Measurements from ENCODE around the gene PARD3.
"Not testable (repeated sequence)": the region's sequence is repeated elsewhere in the genome, so short reads cannot be mapped to it uniquely, and the experiment has no call there.

The PARD3 gene

GRCh38 chr10:34396663-34397062, 418.4 kb downstream of the PARD3 start:
- CTCF ChIA-PET: no interaction called here
- no peak for DNase-seq (ENCODE audit: extremely low spot score)
- POLR2A ChIA-PET: no interaction called here
- TF ChIP-seq ARNT (IDR thresholded peaks at IDR 0.05) (no peak), FOXK2 (IDR thresholded peaks at IDR 0.05) (no peak), SP1 (IDR thresholded peaks at IDR 0.05) (no peak), NFRKB (IDR thresholded peaks at IDR 0.05) (no peak), BHLHE40 (IDR thresholded peaks at IDR 0.05; ENCODE audit: borderline replicate concordance) (no peak)

GRCh38 chr10:34392641-34393170, 422.4 kb downstream of the PARD3 start:
- ChIA-PET CTCF (no interaction called here), POLR2A (no interaction called here)
- TF ChIP-seq ARNT (IDR thresholded peaks at IDR 0.05) (no peak), CTBP1 (IDR thresholded peaks at IDR 0.05; ENCODE audit: borderline replicate concordance) (no peak), NFRKB (IDR thresholded peaks at IDR 0.05) (no peak), L3MBTL2 (conservative IDR thresholded peaks at IDR 0.05) (no peak), FOXK2 (IDR thresholded peaks at IDR 0.05) (no peak), FOXM1 (IDR thresholded peaks at IDR 0.05; ENCODE audit: borderline replicate concordance) (no peak)
- DNase-seq (ENCODE audit: extremely low spot score): no peak

GRCh38 chr10:34391168-34391567, 423.9 kb downstream of the PARD3 start:
- DNase-seq (ENCODE audit: extremely low spot score); POLR2A ChIA-PET: not testable (repeated sequence)
- CTCF ChIA-PET: interaction anchor here (0.6 kb wide), 1 partner anchor 9 kb away, joined by 3 read pairs; no protein-coding TSS in a partner anchor

- POLR2A ChIA-PET: no interaction called here
- TF ChIP-seq ARNT (IDR thresholded peaks at IDR 0.05): no peak
- no peak for TF ChIP-seq FOXM1 (IDR thresholded peaks at IDR 0.05; ENCODE audit: borderline replicate concordance)
- no peak for TF ChIP-seq ELF4 (IDR thresholded peaks at IDR 0.05)
- TF ChIP-seq FOXA1 (IDR thresholded peaks at IDR 0.05): no peak
- no peak for TF ChIP-seq SP1 (IDR thresholded peaks at IDR 0.05)
- no peak for TF ChIP-seq ZNF384 (IDR thresholded peaks at IDR 0.05)
- CTCF ChIA-PET: no interaction called here
- DNase-seq (ENCODE audit: extremely low spot score): no peak
Observed at GRCh38 chr10:34389801-34390200, 425.3 kb downstream of the PARD3 start.

GRCh38 chr10:34386921-34387320, 428.2 kb downstream of the PARD3 start:
- CTCF ChIA-PET: no interaction called here
- TF ChIP-seq ARNT (IDR thresholded peaks at IDR 0.05) (no peak), SP1 (IDR thresholded peaks at IDR 0.05) (no peak), PKNOX1 (IDR thresholded peaks at IDR 0.05) (no peak), FOXA1 (IDR thresholded peaks at IDR 0.05) (no peak), ELF4 (IDR thresholded peaks at IDR 0.05) (no peak)
- POLR2A ChIA-PET: no interaction called here
- DNase-seq (ENCODE audit: extremely low spot score): no peak

GRCh38 chr10:34384372-34384771, 430.7 kb downstream of the PARD3 start:
- CTCF ChIA-PET: no interaction called here
- DNase-seq (ENCODE audit: extremely low spot score): no peak
- POLR2A ChIA-PET: no interaction called here
- TF ChIP-seq ARNT (IDR thresholded peaks at IDR 0.05): no peak
- TF ChIP-seq FOXM1 (IDR thresholded peaks at IDR 0.05; ENCODE audit: borderline replicate concordance): no peak
- no peak for TF ChIP-seq SP1 (IDR thresholded peaks at IDR 0.05)
- TF ChIP-seq FOXK2 (IDR thresholded peaks at IDR 0.05): no peak
- TF ChIP-seq HDGF (IDR thresholded peaks at IDR 0.05; ENCODE audit: borderline replicate concordance): no peak
- no peak for TF ChIP-seq PKNOX1 (IDR thresholded peaks at IDR 0.05)
- TF ChIP-seq BHLHE40 (IDR thresholded peaks at IDR 0.05; ENCODE audit: borderline replicate concordance): no peak
- no peak for TF ChIP-seq SUZ12 (IDR thresholded peaks at IDR 0.05)
- no peak for TF ChIP-seq NFRKB (IDR thresholded peaks at IDR 0.05)
- no peak for TF ChIP-seq CTBP1 (IDR thresholded peaks at IDR 0.05; ENCODE audit: borderline replicate concordance)

- ChIA-PET CTCF (no interaction called here), POLR2A (no interaction called here)
- TF ChIP-seq ARNT (IDR thresholded peaks at IDR 0.05) (no peak), CTBP1 (IDR thresholded peaks at IDR 0.05; ENCODE audit: borderline replicate concordance) (no peak), PKNOX1 (IDR thresholded peaks at IDR 0.05) (no peak), TARDBP (IDR thresholded peaks at IDR 0.05) (no peak), NFRKB (IDR thresholded peaks at IDR 0.05) (no peak), FOXA1 (IDR thresholded peaks at IDR 0.05) (no peak), FOXK2 (IDR thresholded peaks at IDR 0.05) (no peak), SP1 (IDR thresholded peaks at IDR 0.05) (no peak), SUZ12 (IDR thresholded peaks at IDR 0.05) (no peak), LEF1 (IDR thresholded peaks at IDR 0.05; ENCODE audit: borderline replicate concordance) (no peak), ZNF384 (IDR thresholded peaks at IDR 0.05) (no peak), HDGF (IDR thresholded peaks at IDR 0.05; ENCODE audit: borderline replicate concordance) (no peak), BHLHE40 (IDR thresholded peaks at IDR 0.05; ENCODE audit: borderline replicate concordance) (no peak), ELF4 (IDR thresholded peaks at IDR 0.05) (no peak), FOXM1 (IDR thresholded peaks at IDR 0.05; ENCODE audit: borderline replicate concordance) (no peak), L3MBTL2 (conservative IDR thresholded peaks at IDR 0.05) (no peak)
- DNase-seq (ENCODE audit: extremely low spot score): no peak
Observed at GRCh38 chr10:34382626-34383025, 432.5 kb downstream of the PARD3 start.
